Measurements from ENCODE around the gene GSK3B. TPM values are rescaled to one million over a fixed set of nuclear protein-coding genes. Genes with fewer than 3 reads are reported as not detected.

The GSK3B gene
- total RNA-seq, 1 donor from 2014 or later: 60.8 TPM

- FAIRE-seq (no peak), DNase-seq (ENCODE audit: low read depth) (no peak)
- Histone ChIP-seq H3K36me3 (ENCODE audit: control insufficient read depth, insufficient read depth, low read length) (peaks cover under 1% of the 10 kb centered on the region), H3K4me3 (ENCODE audit: low read depth, low read length) (peak overlapping the region; percentile 80), H3K27me3 (ENCODE audit: control insufficient read depth, insufficient read depth, low read length) (no peaks in the 10 kb centered on the region)
- TF ChIP-seq, protein P1, sequence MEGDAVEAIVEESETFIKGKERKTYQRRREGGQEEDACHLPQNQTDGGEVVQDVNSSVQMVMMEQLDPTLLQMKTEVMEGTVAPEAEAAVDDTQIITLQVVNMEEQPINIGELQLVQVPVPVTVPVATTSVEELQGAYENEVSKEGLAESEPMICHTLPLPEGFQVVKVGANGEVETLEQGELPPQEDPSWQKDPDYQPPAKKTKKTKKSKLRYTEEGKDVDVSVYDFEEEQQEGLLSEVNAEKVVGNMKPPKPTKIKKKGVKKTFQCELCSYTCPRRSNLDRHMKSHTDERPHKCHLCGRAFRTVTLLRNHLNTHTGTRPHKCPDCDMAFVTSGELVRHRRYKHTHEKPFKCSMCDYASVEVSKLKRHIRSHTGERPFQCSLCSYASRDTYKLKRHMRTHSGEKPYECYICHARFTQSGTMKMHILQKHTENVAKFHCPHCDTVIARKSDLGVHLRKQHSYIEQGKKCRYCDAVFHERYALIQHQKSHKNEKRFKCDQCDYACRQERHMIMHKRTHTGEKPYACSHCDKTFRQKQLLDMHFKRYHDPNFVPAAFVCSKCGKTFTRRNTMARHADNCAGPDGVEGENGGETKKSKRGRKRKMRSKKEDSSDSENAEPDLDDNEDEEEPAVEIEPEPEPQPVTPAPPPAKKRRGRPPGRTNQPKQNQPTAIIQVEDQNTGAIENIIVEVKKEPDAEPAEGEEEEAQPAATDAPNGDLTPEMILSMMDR (IDR thresholded peaks at IDR 0.05; ENCODE audit: insufficient read depth, low read length, severe bottlenecking): no peak
These were observed 3.8 kb downstream of the GSK3B start for GRCh38 chr3:120090422-120090821.

DNA sequence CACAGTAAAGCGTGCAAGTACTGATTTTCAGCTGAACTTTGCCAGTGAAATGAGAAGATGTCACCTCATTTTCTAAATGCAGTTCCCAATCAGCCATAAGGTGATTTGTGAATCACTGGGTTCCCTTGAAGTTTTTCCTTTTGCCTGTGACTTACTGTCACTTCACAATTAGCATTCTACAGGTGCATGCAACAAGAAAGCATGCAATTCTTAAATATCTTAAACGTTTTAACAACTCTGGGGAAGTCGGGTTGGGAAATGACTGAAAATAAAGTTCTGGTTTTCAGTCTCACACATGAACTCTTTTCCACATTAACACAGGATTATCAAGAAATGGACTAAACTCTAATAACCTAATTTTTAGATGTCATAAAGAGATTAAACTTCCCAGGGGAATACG is 5.2 kb downstream of the GSK3B start:
- FAIRE-seq (no peak), DNase-seq (ENCODE audit: low read depth) (no peak)
- Histone ChIP-seq H3K27me3 (ENCODE audit: control insufficient read depth, insufficient read depth, low read length) (no peaks in the 10 kb centered on the region), H3K4me3 (ENCODE audit: low read depth, low read length) (no peak overlapping the region), H3K36me3 (ENCODE audit: control insufficient read depth, insufficient read depth, low read length) (peaks cover 1% of the 10 kb centered on the region)
- TF ChIP-seq, protein P1 (IDR thresholded peaks at IDR 0.05; ENCODE audit: insufficient read depth, low read length, severe bottlenecking): no peak

DNA sequence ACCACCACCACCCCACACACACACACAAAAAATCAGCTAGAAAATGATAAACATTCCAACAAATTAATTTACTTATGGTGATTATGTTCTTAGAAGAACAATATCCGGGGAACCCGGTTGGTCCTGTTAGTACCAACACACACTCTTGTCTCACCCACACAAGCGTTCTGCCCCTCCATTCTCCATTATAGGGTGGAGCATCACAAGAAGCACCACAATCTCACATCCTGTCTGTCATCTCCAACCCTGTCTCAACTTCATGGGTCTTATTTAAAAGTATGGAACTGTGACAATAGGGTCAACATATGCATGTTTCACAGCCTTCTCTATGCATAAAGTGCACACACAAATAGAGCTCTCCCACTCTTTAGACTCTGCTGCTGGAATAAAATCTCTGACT is 5.6 kb downstream of the GSK3B start:
- Histone ChIP-seq H3K27me3 (ENCODE audit: control insufficient read depth, insufficient read depth, low read length) (no peaks in the 10 kb centered on the region), H3K4me3 (ENCODE audit: low read depth, low read length) (no peak overlapping the region), H3K36me3 (ENCODE audit: control insufficient read depth, insufficient read depth, low read length) (peaks cover 1% of the 10 kb centered on the region)
- DNase-seq (ENCODE audit: low read depth) (no peak), FAIRE-seq (no peak)
- TF ChIP-seq, protein P1 (IDR thresholded peaks at IDR 0.05; ENCODE audit: insufficient read depth, low read length, severe bottlenecking): no peak

GRCh38 chr3:120081719-120082118 is 12.5 kb downstream of the GSK3B start:
- Histone ChIP-seq H3K4me3 (ENCODE audit: low read depth, low read length) (no peak overlapping the region), H3K27me3 (ENCODE audit: control insufficient read depth, insufficient read depth, low read length) (no peaks in the 10 kb centered on the region), H3K36me3 (ENCODE audit: control insufficient read depth, insufficient read depth, low read length) (peaks cover 1% of the 10 kb centered on the region)
- DNase-seq (ENCODE audit: low read depth) (no peak), FAIRE-seq (no peak)
- TF ChIP-seq, protein P1 (IDR thresholded peaks at IDR 0.05; ENCODE audit: insufficient read depth, low read length, severe bottlenecking): no peak

GRCh38 chr3:120080836-120081235 is 13.4 kb downstream of the GSK3B start:
- TF ChIP-seq, protein P1 (IDR thresholded peaks at IDR 0.05; ENCODE audit: insufficient read depth, low read length, severe bottlenecking): no peak
- H3K27me3 ChIP-seq (ENCODE audit: control insufficient read depth, insufficient read depth, low read length): no peaks in the 10 kb centered on the region
- FAIRE-seq: no peak
- H3K36me3 ChIP-seq (ENCODE audit: control insufficient read depth, insufficient read depth, low read length): peaks cover 1% of the 10 kb centered on the region
- DNase-seq (ENCODE audit: low read depth): no peak
- no peak overlapping the region for H3K4me3 ChIP-seq (ENCODE audit: low read depth, low read length)

- Histone ChIP-seq H3K4me3 (ENCODE audit: low read depth, low read length) (no peak overlapping the region), H3K36me3 (ENCODE audit: control insufficient read depth, insufficient read depth, low read length) (no peaks in the 10 kb centered on the region), H3K27me3 (ENCODE audit: control insufficient read depth, insufficient read depth, low read length) (no peaks in the 10 kb centered on the region)
- TF ChIP-seq, protein P1 (IDR thresholded peaks at IDR 0.05; ENCODE audit: insufficient read depth, low read length, severe bottlenecking): no peak
- FAIRE-seq (no peak), DNase-seq (ENCODE audit: low read depth) (no peak)
These were observed 16.5 kb downstream of the GSK3B start for GRCh38 chr3:120077731-120078130.

Measured in bronchial epithelial cell (primary cell).